HUES48 (cell line): ENCODE measurements around the gene PMS1.

Experiments used
- H3K27ac ChIP-seq: one replicate; pipeline ENCODE4 v1.7.0; 2013; ENCODE audit warnings: low read depth, low read length, inconsistent platforms
- H3K27me3 ChIP-seq: 2 replicates; pipeline ENCODE4 v1.6.1; 2013; ENCODE audit warnings: mild to moderate bottlenecking, low read length; ENCODE audit not compliant: control insufficient read depth, insufficient read depth
- H3K36me3 ChIP-seq: 2 replicates; pipeline ENCODE4 v1.6.1; 2013; ENCODE audit warnings: low read length; ENCODE audit not compliant: control insufficient read depth, insufficient read depth
- H3K4me1 ChIP-seq: 2 replicates; pipeline ENCODE4 v1.6.1; 2013; ENCODE audit warnings: mild to moderate bottlenecking, low read length; ENCODE audit not compliant: control insufficient read depth, insufficient read depth
- H3K4me3 ChIP-seq: 2 replicates; pipeline ENCODE4 v1.5.1; 2013; ENCODE audit warnings: mild to moderate bottlenecking, low read depth, low read length
- H3K9ac ChIP-seq: 2 replicates; pipeline ENCODE4 v1.6.1; 2013; ENCODE audit warnings: mild to moderate bottlenecking, low read depth, low read length, moderate library complexity
- H3K9me3 ChIP-seq: 2 replicates; pipeline ENCODE4 v1.6.1; 2013; ENCODE audit warnings: low read length; ENCODE audit not compliant: control insufficient read depth, insufficient read depth

PMS1 gene

DNA sequence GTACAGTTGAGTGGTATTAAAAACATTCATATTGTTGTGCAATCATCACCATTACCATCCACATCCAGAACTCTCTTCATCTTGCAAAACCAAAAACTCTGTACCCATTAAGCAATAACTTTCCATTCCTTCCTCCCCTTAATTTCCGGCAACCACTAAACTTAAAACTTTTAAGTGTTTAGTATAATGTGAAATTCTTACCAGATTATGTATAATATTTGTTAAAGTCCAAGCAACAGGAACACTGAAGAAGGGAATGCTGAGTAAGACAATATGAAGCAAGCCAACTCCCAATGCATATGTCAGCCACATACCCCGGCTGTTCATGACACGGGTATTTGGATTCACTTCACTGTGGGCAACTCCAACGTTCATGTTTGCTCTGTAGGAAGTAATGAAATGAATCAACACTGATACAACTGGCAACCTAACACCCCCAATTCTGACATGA, 2.0 kb upstream of the PMS1 start:
- Histone ChIP-seq H3K4me1 (no peaks in the 10 kb centered on the region; the same call in 1 of the 2 replicates), H3K36me3 (peaks cover 53% of the 10 kb centered on the region), H3K9me3 (no peaks in the 10 kb centered on the region), H3K4me3 (peak overlapping the region; percentile 82; the same call in 1 of the 2 replicates), H3K27ac (no peak overlapping the region), H3K27me3 (no peaks in the 10 kb centered on the region), H3K9ac (no peak overlapping the region)

- Histone ChIP-seq H3K27ac (peak overlapping the region; percentile 97), H3K9me3 (no peaks in the 10 kb centered on the region), H3K27me3 (no peaks in the 10 kb centered on the region), H3K4me1 (no peaks in the 10 kb centered on the region; the same call in 1 of the 2 replicates), H3K9ac (peak overlapping the region; percentile 96), H3K36me3 (peaks cover 53% of the 10 kb centered on the region), H3K4me3 (peak overlapping the region; percentile 82)
Observed at GRCh38 chr2:189783451-189783926, 761 bp upstream of the PMS1 start.

GRCh38 chr2:189791338-189792042, 7.2 kb downstream of the PMS1 start:
- Histone ChIP-seq H3K36me3 (peaks cover 87% of the 10 kb centered on the region), H3K27ac (no peak overlapping the region), H3K27me3 (no peaks in the 10 kb centered on the region), H3K9ac (no peak overlapping the region), H3K4me3 (no peak overlapping the region), H3K4me1 (no peaks in the 10 kb centered on the region), H3K9me3 (no peaks in the 10 kb centered on the region)

DNA sequence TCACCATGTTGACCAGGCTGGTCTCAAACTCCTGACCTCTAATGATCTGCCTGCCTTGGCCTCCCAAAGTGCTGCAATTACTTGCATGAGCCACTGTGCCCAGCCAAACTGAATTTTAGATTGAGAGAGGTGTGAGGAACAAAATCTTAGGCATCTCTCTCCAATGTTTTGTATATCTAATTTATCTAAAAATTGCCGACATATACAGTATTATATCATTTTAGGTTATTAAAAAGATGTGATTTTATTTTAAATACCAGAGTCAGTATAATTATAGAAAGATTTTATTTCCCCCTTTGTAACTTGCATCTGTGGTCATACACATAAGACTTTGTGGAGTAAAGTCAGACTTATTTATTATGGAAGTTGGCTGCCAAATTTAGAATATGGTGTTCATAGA, 10.1 kb downstream of the PMS1 start:
- H3K9me3 ChIP-seq = no peaks in the 10 kb centered on the region
- H3K9ac ChIP-seq = no peak overlapping the region
- H3K36me3 ChIP-seq = peaks cover 91% of the 10 kb centered on the region
- H3K27me3 ChIP-seq = no peaks in the 10 kb centered on the region
- H3K27ac ChIP-seq = no peak overlapping the region
- H3K4me3 ChIP-seq = no peak overlapping the region
- H3K4me1 ChIP-seq = no peaks in the 10 kb centered on the region

- H3K4me1 ChIP-seq = no peaks in the 10 kb centered on the region
- H3K27ac ChIP-seq = no peak overlapping the region
- no peak overlapping the region for H3K4me3 ChIP-seq
- peaks cover 93% of the 10 kb centered on the region for H3K36me3 ChIP-seq
- H3K9ac ChIP-seq = no peak overlapping the region
- no peaks in the 10 kb centered on the region for H3K9me3 ChIP-seq
- no peaks in the 10 kb centered on the region for H3K27me3 ChIP-seq
Observed at GRCh38 chr2:189797902-189798301, 13.7 kb downstream of the PMS1 start.

DNA sequence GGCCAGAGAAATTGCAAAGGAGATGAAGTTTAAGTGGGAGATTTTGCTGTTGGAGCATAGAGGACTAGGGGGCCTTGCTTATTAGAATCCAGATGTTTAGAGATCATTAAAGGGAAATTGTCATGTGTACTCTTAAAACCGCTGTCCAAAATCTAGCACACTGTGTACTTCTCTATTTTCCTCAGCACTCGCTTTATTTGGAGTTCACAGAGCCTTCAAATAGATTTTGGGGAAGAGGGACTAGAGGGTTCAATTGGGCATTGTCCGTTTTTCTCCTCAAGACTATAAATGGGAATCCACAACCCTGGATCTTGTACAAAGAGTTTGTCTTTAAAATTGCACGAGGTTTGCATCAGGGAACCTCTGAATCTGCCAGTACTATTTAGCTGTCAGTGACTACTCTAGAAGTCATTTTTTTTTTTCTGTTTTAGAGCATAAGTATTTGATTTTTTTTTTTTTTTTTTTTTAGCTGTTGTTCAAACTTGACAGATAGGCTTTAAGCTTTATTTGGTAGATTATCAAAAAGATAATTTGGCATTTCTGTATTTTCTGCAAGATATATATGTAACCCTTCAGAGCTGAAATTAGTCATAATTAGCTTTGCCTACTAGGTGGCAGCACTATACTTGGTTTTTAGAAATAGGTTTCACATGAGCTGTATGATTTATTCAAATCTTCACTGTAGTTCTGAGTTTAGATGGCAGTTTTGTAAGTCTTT, 14.2 kb downstream of the PMS1 start:
- Histone ChIP-seq H3K9me3 (no peaks in the 10 kb centered on the region), H3K4me3 (no peak overlapping the region), H3K36me3 (peaks cover 93% of the 10 kb centered on the region), H3K9ac (no peak overlapping the region), H3K27ac (no peak overlapping the region), H3K27me3 (no peaks in the 10 kb centered on the region), H3K4me1 (no peaks in the 10 kb centered on the region)

DNA sequence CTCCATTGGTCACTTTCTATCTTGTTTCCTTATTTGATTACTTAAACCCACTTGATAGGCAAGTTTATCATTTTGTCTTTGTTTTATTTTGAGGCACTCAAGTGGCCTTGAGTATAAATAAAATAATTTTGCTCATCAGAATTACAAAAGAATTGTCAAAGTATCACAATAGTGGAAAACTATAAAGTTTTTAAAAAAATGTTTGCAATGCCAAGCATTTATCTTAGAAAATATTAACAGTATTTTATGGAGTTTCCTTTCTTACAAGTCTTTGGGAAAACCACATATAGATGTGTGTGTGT, 14.7 kb downstream of the PMS1 start:
- Histone ChIP-seq H3K9ac (no peak overlapping the region), H3K27me3 (no peaks in the 10 kb centered on the region), H3K9me3 (no peaks in the 10 kb centered on the region), H3K36me3 (peaks cover 92% of the 10 kb centered on the region), H3K4me3 (no peak overlapping the region), H3K4me1 (no peaks in the 10 kb centered on the region), H3K27ac (no peak overlapping the region)

GRCh38 chr2:189799531-189799930, 15.3 kb downstream of the PMS1 start:
- H3K27me3 ChIP-seq = no peaks in the 10 kb centered on the region
- peaks cover 92% of the 10 kb centered on the region for H3K36me3 ChIP-seq
- H3K9ac ChIP-seq = no peak overlapping the region
- no peak overlapping the region for H3K27ac ChIP-seq
- no peaks in the 10 kb centered on the region for H3K9me3 ChIP-seq
- no peaks in the 10 kb centered on the region for H3K4me1 ChIP-seq
- H3K4me3 ChIP-seq = no peak overlapping the region

DNA sequence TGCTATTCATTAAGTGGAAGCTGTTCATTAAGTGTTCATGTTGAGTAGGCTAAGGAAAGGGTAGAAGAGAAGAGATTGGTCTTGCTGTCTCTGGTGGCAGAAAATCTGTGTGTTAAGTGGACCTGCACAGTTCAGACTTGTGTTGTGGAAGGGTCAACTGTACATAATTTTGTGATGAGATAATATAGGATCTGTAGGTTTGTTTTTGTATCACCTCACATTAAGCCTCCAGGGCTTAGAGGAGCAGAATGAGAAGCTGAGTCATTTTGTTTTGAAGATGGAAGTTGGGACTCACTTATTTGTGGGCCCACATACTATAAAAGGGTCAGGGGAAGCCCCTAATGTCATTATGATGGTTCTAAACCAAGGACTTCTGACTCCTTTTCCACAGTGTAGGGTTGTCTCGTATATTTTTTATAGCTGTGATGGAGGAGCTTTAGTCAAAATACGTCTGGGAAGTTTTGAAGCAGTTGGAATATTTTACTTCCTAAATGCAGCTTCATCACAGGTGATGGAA, 18.2 kb downstream of the PMS1 start:
- Histone ChIP-seq H3K36me3 (peaks cover 91% of the 10 kb centered on the region), H3K4me3 (no peak overlapping the region), H3K9ac (no peak overlapping the region), H3K27me3 (no peaks in the 10 kb centered on the region), H3K9me3 (no peaks in the 10 kb centered on the region), H3K27ac (no peak overlapping the region), H3K4me1 (no peaks in the 10 kb centered on the region)

- Histone ChIP-seq H3K36me3 (peaks cover 89% of the 10 kb centered on the region), H3K27me3 (no peaks in the 10 kb centered on the region), H3K9me3 (no peaks in the 10 kb centered on the region), H3K9ac (no peak overlapping the region), H3K4me3 (no peak overlapping the region), H3K27ac (no peak overlapping the region), H3K4me1 (no peaks in the 10 kb centered on the region)
Observed at GRCh38 chr2:189803431-189803830, 19.2 kb downstream of the PMS1 start.
